Calu3 (cell line): ENCODE data around the gene CALY. TPM values are rescaled to one million over a fixed set of nuclear protein-coding genes. Genes with fewer than 3 reads are reported as not detected.
A peak's percentile ranks its signal among the peaks of the same experiment; 100 is the strongest.

Source experiments
- BruUV-seq: library from RNA; stranded (reverse); fragments of 400-500 nt; replicated peaks from 2 replicates; lab custom pipeline; 2021; lab: Mats Ljungman, UMichigan
- CTCF ChIA-PET: fragments of 300-600 bp; sonication (Branson Sonifier 250); formaldehyde crosslinking; loops from one replicate; lab custom pipeline; 2022; ENCODE audit warnings: antibody characterized with exemption; lab: Charles Lee
- DNase-seq: peaks from one replicate; pipeline ENCODE4 v3.0.0; 2022
- H3K27ac Mint-ChIP-seq: one replicate; pipeline ENCODE4 v1.8.0; 2022; ENCODE audit warnings: mixed read lengths; ENCODE audit not compliant: unreplicated experiment
- H3K27me3 Mint-ChIP-seq: one replicate; pipeline ENCODE4 v1.8.0; 2022; ENCODE audit warnings: mixed read lengths; ENCODE audit not compliant: unreplicated experiment
- H3K36me3 Mint-ChIP-seq: one replicate; pipeline ENCODE4 v1.8.0; 2022; ENCODE audit warnings: mild to moderate bottlenecking, moderate library complexity, mixed read lengths; ENCODE audit not compliant: insufficient read depth, unreplicated experiment
- H3K4me1 Mint-ChIP-seq: one replicate; pipeline ENCODE4 v1.8.0; 2022; ENCODE audit warnings: mild to moderate bottlenecking, low read depth, mixed read lengths; ENCODE audit not compliant: unreplicated experiment
- H3K4me3 Mint-ChIP-seq: one replicate; pipeline ENCODE4 v1.8.0; 2022; ENCODE audit warnings: mild to moderate bottlenecking, low read depth, moderate library complexity, mixed read lengths; ENCODE audit not compliant: unreplicated experiment
- H3K9me3 Mint-ChIP-seq: one replicate; pipeline ENCODE4 v1.8.0; 2022; ENCODE audit warnings: low read depth, mixed read lengths; ENCODE audit not compliant: unreplicated experiment
- CTCF ChIP-seq: fragments of 200-600 bp; IDR thresholded peaks from one replicate; pipeline ENCODE4 v1.8.0; 2022; ENCODE audit warnings: antibody characterized with exemption; ENCODE audit not compliant: unreplicated experiment
- intact Hi-C: fragments of 100-400 bp; cut with micrococcal nuclease; formaldehyde crosslinking; loops from one replicate; pipeline ENCODE4 v1.10.0; 2022; ENCODE audit not compliant: unreplicated experiment
- total RNA-seq: library from RNA; stranded (reverse); gene quantifications from 2 replicates; pipeline ENCODE4 v1.2.3, GENCODE V29; 2022

The CALY gene
- total RNA-seq, 1 experiment from 2014 or later, result not detected

DNA sequence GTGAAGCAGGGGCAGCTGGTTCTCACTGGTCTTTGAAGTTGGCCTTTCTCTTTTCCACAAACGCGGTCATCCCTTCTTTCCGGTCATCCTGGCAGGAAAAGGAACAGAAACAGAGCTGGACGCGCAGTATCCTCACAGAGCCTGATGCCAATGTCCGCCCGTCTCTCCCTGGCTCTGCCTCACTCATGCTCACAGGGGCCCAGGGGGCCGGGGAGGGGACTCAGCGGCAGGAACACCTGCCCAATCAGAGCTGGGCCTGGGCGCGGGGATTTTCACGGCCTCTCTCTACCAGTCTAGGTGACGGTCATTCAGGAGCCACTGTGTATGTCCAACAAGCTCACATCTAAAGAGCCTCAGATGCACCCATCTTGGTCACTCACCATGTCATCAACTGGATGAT is 26.1 kb upstream of the CALY start:
- TSS peak; percentile 83 for BruUV-seq
- Mint-ChIP-seq H3K4me3 (no peak overlapping the region), H3K27ac (no peak overlapping the region), H3K9me3 (no peaks in the 10 kb centered on the region), H3K36me3 (peaks cover 13% of the 10 kb centered on the region), H3K27me3 (no peaks in the 10 kb centered on the region), H3K4me1 (no peaks in the 10 kb centered on the region)
- DNase-seq, result no peak
- intact Hi-C loops, result no loop called here
- CTCF ChIA-PET, result no interaction called here
- TF ChIP-seq CTCF, result no peak

GRCh38 chr10:133361773-133362441 is 25.2 kb upstream of the CALY start:
- H3K36me3 Mint-ChIP-seq, result peaks cover 12% of the 10 kb centered on the region
- CTCF ChIA-PET, result no interaction called here
- no peak overlapping the region for H3K4me3 Mint-ChIP-seq
- no peaks in the 10 kb centered on the region for H3K4me1 Mint-ChIP-seq
- H3K27ac Mint-ChIP-seq, result no peak overlapping the region
- TF ChIP-seq CTCF, result no peak
- BruUV-seq, result no TSS peak
- no peaks in the 10 kb centered on the region for H3K9me3 Mint-ChIP-seq
- intact Hi-C loops, result no loop called here
- H3K27me3 Mint-ChIP-seq, result no peaks in the 10 kb centered on the region
- DNase-seq, result no peak

- H3K27me3 Mint-ChIP-seq, result no peaks in the 10 kb centered on the region
- H3K4me3 Mint-ChIP-seq, result no peak overlapping the region
- H3K9me3 Mint-ChIP-seq, result no peaks in the 10 kb centered on the region
- intact Hi-C loops, result no loop called here
- TF ChIP-seq CTCF, result no peak
- no peak for DNase-seq
- BruUV-seq, result no TSS peak
- no peaks in the 10 kb centered on the region for H3K4me1 Mint-ChIP-seq
- peaks cover 12% of the 10 kb centered on the region for H3K36me3 Mint-ChIP-seq
- no peak overlapping the region for H3K27ac Mint-ChIP-seq
- CTCF ChIA-PET, result interaction anchor here (0.6 kb wide), 1 partner anchor 36 kb away, joined by 3 read pairs; no protein-coding TSS in a partner anchor
These were observed 24.5 kb upstream of the CALY start for GRCh38 chr10:133361227-133361626.

- Mint-ChIP-seq H3K4me3 (no peak overlapping the region), H3K36me3 (peaks cover 12% of the 10 kb centered on the region), H3K27me3 (no peaks in the 10 kb centered on the region), H3K4me1 (no peaks in the 10 kb centered on the region), H3K9me3 (no peaks in the 10 kb centered on the region), H3K27ac (no peak overlapping the region)
- no peak for TF ChIP-seq CTCF
- DNase-seq, result no peak
- CTCF ChIA-PET, result no interaction called here
- intact Hi-C loops, result no loop called here
- no TSS peak for BruUV-seq
These were observed 23.4 kb upstream of the CALY start for GRCh38 chr10:133359972-133360610.
